ENCODE results near the gene FAM131A.

FAM131A gene

DNA sequence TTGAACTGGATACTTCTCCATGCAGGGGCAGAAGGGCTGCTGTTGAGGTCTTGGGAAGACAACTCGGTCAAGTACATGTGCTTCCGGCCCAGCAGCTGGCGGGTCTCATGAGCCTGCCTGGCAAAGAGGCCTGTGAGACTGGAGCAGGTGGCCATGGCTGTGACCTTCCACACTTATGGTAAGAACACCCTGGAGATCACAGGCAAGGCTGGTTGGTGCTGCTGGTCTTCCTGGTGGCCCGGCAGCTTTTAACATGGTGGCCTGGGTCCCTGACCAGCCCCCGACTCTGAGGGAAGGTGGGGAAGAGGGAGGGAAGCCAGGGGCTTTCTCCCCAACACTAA is 57.9 kb downstream of the FAM131A start:
- no peak for DNase-seq (ENCODE audit: low read depth, low spot score)
